IPS DF 19.7 (cell line): ENCODE measurements around the gene POLR2I.

Experiments used
- DNase-seq: peaks from one replicate; pipeline ENCODE4 v3.0.0-alpha.2; 2013; ENCODE audit warnings: low read depth, low spot score

Gene POLR2I

DNA sequence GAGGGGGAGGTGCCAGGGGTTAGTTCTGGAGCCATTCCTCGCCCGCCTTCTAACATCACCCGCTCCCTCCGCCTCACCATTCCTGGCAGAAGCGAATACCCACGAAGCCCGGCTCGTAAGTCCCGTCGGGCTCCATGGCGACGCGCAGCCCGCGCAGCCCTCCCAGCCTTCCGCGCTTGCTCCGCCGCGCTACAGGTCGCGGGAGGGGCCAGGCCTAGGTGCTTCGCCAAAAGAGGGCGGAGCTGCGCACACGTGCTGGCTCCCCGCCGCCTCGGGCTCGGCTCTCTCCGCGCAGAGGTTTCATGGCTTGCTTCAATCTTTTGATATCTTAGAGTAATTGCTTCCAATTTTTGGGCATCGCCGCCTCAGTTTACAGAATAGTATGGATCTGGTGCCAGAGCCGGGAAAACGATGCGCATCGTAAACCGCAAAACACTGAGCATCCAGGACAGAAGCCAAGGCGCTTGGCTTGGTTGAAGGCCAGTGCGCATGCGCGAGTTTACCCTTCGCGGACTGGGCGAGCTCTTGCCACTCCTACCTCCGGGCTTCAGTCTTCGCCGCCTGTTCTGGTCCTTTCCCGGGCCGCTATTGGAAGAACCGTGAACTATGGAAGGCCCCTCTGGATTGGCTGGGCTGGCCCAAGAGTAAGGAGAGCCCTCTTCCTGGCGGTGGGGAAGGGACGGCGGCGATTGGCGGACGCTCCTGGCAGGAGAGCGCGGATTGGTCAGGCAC lies at the start of gene POLR2I:
Gene POLR2I (minus strand): TSS at position 155 of the 732 bp plus-strand sequence. CDS start 19 bp downstream, at position 136.
- DNase-seq = peak; percentile 98

DNA sequence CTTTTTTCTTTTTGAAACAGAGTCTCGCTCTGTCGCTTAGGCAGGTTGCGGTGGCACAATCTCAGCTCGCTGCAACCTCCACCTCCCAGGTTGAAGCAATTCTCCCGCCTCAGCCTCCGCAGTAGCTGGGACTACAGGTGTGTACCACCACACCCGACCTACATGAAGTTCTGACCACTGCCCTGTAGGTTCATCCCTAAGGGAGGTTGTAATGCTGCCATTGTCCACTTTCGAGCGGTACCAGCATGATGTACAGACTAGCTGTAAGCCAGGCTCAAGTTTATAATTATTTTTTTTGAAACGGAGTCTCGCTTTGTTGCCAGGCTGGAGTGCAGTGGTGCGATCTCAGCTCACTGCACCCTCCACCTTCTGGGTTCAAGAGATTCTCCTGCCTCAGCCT lies 49.1 kb upstream of the POLR2I start:
- DNase-seq = no peak

DNA sequence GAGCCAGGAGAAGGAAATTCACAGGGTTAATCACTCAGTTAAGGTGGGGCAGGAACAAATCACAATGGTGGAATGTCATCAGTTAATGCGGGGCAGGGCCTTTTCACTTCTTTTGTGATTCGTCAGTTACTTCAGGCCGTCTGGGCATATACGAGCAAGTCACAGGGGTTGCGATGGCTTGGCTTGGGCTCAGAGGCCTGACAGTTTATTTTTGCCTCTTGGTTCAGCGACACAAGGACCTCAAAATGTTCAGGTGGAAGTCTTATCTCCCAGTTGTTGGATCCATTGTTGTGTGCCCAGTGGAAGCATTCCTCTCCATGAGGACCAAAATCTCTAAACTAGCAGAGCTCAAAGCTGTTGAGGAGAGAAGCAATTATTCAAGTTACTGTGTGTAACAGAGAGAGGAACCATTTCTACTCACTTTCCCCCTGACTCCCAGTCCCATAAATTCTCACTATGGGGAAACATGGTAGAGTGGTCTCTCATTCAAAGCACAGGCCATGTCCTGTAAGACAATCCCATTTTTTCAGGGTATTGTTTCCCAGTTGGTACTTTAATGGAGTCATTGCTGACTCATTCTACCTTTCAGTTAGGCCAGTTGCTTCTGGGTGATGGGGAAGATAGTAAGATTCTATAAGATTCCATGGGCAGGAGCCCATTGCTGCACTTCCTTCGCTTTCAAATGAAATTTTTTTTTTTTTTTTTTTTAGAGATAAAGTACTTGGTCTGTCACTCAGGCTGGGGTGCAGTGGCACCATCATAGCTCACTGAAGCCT lies 46.3 kb upstream of the POLR2I start:
- no peak for DNase-seq

GRCh38 chr19:36153126-36153525 lies 38.5 kb upstream of the POLR2I start:
- no peak for DNase-seq

DNA sequence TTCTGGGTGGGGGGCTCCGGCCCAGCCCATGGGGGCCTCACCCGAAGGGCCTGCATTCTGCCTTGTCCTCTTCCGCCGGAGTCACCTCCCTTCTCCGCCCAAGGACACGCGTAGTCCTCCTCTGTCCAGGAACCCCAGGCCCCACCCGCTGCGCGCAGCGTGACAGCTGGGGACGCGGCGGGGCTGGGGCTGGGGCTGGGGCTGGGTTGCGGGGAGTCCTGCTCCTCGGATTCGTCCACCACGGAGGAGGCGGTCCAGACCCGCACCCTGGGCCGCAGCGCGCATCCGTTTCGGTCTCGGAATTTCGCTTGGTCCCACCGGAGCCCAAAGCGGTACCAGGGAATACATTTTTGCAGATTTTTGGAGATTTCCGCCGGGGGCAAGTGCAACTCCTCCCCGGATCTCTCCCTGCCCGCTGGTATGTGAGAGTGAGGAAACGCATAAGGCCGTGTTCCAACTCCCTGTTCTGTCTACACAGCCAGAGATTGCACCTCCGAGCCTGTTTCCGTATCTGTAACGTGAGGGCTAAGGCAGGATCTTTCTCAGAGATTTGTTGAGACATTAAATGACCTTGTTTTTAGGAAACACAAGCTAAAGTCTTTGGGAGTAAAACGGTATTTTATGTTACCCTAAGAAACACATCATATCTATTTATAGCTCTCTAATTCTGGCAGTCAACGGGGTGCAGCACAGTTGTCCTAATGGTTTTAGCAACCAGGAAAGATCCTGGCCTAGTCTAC lies 37.8 kb upstream of the POLR2I start, which contains the start of gene COX7A1:
Gene COX7A1 (minus strand): TSS at position 96 of the 740 bp plus-strand sequence. CDS start 40 bp downstream, at position 56.
- DNase-seq = no peak

- DNase-seq = no peak
Measured at GRCh38 chr19:36152019-36152351, 37.3 kb upstream of the POLR2I start.

DNA sequence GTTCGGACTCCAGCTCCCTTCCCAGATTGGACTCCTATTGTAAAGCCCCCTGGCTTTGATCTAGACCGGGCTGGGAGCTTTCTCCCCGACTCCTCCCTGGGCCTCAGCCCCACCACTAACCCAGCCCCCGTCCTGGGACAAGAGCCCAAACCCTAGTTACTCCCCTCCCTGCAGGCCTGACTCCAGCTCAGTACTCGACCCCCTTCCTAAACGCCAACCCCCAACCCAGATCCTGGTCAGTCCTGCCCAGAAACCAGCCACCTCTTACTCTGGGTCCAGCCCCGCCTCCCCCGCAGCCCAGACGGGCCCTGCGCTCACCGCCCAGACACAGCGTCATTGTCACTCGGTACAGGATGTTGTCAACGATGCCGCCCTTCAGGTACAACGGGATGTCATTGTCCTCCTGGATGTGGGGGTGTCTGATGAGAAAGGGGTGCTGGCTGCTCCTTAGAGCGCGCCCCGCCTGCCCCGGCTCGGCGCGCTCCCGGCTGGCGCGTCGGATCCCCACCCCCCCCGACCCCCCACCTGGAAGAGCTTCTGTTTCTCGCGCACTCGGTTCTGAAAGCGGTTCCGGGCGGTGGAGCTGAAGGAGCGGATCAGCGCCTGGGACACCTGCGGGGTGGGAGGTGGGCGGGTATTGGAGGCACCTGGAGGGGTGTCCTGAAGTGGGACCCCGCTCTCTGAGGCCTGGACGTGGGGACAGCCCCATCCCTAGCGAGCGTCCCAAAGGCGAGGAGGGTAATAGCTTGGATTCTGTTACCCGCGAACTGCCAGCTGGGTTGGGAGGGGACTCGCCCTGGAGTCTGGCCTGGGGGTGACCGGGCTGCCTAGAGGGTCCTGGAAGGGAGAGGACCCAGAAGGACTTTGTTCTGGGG lies 36.7 kb upstream of the POLR2I start:
- DNase-seq = no peak

- no peak for DNase-seq
Measured at GRCh38 chr19:36150586-36150985, 35.9 kb upstream of the POLR2I start.

DNA sequence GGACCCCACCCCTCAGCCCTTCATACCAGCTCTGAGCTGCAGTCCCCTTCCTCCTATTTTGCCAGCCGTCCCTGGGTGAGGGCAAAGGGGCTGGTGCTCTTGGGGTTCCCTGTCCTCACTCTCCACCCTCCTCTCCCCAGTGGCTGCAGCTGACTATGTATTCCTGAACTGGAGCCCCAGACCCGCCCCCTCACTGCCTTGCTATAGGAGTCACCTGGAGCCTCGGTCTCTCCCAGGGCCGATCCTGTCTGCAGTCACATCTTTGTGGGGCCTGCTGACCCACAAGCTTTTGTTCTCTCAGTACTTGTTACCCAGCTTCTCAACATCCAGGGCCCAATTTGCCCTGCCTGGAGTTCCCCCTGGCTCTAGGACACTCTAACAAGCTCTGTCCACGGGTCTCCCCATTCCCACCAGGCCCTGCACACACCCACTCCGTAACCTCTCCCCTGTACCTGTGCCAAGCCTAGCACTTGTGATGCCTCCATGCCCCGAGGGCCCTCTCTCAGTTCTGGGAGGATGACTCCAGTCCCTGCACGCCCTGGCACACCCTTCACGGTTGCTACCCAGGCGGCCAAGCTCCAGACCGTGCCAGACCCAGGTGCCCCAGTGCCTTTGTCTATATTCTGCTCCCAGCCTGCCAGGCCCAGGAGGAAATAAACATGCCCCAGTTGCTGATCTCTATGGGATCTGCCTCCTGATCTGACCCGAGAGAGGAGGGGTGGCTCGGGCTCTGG lies 35.2 kb upstream of the POLR2I start:
- DNase-seq = no peak

GRCh38 chr19:36144624-36145023 lies 29.9 kb upstream of the POLR2I start:
- no peak for DNase-seq

- no peak for DNase-seq
Measured at GRCh38 chr19:36142496-36142895, 27.8 kb upstream of the POLR2I start.

- no peak for DNase-seq
Measured at GRCh38 chr19:36142046-36142445, 27.4 kb upstream of the POLR2I start.

- DNase-seq = peak; percentile 90
Measured at GRCh38 chr19:36141039-36141927, 26.6 kb upstream of the POLR2I start.

- no peak for DNase-seq
Measured at GRCh38 chr19:36140304-36141038, 25.8 kb upstream of the POLR2I start.

DNA sequence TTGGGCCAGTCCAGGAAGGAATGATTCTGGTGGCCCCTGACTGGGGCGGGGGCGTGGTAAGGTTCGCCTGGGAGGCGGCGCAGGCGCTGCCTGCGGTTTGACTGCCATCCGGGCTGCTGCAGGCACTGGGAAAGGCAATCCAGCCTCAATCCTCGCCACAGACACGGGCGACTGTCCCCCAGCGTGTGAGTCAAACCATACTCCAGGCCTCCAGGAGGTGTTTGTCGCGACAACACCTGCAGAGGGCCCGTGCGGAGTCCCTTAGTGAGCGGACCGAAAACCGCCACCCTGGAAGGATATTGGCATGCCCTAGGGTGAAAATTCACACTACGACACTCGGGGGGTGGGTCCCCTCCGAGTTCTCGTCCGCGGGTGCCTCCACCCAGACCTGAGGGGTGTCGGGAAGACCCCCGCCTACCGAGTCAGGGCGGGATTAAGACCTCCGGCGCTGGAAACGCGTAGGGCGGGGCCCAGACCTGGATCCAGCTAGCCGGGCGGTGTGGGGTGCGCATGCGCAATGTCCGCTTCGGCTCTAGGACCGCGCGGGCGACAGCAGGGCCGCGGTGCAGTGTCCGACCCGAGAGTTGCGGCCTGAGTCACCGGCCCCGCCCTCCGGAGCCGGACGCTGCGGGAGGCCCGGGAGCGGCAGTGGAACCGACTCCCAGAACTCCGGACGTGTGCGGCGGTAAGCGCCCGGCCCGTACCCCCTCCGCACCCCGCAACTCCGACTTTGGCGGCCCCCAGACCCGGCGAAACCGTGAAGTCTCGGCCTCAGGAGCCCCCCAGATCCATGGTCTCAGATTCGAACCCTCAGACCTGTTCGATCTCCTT lies 25.0 kb upstream of the POLR2I start, which contains the start of gene CAPNS1:
Gene CAPNS1 (plus strand): TSS at position 594 of the 831 bp plus-strand sequence. CDS start 946 bp downstream, outside the sequence.
- DNase-seq = no peak

DNA sequence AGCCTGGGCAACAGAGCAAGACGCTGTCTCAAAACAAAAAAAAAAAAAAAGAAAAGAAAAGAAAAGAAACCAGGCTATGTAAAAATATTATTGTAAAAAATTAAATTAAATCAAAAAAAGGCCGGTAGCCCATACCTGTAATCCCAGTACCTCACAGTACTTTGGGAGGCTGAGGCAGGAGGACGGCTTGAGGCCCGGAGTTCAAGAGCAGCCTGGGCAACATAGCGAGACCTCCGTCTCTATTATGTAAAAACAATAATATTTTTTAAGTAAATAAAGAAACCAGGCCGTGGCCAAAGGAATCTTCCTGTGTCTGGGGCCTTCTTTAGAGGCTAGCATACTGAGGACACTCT lies 24.4 kb upstream of the POLR2I start:
- DNase-seq = no peak

- DNase-seq = no peak
Measured at GRCh38 chr19:36136964-36137686, 22.4 kb upstream of the POLR2I start.
